GM18505 (cell line): ENCODE data around the gene BAX.

Experiments
- ATAC-seq: cut with Tn5 transposase; IDR thresholded peaks from one replicate; pipeline ENCODE4 v1.9.1; 2021; ENCODE audit not compliant: unreplicated experiment
- POLR2A ChIP-seq: IDR thresholded peaks from 4 replicates; pipeline ENCODE4 v1.6.1; 2011; ENCODE audit warnings: borderline replicate concordance; ENCODE audit not compliant: insufficient read depth, insufficient read length; ENCODE audit errors: extremely low read depth

The BAX gene

DNA sequence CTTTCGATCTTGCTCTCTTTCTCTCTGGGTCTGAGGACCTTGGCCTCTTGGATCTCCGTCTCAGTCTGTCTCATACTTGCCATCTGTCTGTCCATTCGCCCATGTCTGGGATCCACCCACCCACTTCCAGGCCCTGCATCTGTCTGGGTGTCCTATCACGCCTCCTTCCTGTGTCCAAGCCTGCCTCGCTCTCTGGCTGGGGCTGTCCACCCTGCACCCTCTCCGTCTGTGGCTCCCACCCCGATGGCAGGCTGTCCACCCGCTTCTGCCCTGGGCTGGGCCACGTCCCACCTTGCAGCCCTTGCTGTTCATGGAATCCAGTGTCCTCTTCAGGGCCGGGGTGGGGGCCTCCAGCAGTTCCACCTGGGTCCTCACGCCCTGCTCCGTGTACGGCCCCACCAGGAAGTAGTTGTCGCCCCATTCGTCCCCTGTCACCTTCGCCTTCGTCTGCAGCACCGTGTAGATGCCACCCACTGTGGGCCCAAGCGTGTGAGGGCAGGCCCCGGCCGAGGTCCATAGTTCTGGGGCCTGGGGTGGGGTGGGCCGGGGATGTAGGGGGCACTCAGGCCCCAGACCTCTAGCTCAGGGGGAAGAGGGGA lies 36.4 kb downstream of the BAX start:
- no peak for TF ChIP-seq POLR2A
- no peak for ATAC-seq

DNA sequence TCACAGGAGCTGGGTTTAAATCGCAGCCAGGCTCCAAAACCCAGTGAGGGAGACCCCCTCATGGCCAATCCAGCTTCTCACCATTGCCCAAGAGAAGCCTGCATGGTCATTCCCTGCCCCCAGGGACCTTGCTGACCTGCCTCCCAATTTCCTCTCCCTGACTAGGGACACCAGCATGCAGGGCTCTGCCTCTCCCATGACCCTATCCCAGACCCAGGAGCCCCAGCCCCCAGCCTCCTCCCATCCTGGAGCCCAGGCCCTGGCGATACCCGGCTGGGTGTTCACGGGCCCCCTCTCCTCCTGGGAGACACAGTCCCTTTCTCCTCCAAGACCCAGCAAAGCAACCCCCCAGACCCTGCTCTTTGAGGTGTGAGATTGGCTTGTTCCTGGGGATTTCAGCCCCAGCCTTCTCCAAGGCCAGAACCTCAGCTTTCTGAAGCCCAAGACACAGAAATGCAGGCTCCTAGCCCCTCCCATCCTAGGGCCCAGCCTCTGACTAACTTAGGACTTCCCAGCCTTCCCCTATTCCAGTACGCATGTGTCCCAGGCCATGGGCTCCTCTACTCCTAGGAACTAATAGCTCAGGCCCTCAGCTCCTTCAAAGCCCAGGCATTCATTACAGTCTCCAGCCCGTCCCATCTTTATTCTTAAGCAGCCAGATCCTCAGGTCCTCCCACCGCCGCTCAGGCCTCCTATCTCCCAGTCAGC lies 37.4 kb downstream of the BAX start:
- TF ChIP-seq POLR2A, result no peak
- no peak for ATAC-seq

DNA sequence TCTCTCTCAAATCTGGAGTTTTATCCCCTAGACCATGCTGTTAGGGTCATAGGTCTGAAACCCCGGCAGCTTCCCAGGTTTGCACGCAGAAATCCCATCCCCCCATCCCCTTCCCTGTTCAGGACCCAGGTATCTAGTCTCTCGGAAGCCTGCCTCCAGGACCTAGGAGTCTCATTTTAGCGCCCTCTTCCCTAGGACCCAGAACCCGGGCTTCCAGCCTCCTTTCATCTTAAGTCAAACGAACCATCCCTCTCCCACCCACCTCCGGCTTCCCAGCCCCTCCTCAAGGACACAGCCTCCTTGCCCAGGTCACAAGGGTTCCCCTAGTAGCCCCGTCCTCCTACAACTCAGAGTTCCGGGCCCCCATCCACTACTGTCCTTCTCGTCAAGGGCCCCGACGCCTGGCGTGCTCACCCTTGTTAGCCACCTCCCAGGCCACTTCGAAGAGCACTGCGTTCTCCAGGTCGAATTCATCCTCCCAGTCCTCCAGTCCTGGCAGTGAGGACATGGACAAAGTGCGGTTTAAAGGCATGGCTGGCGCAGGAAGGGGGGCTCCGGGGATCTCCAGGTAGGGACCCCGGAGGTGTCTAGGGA lies 38.0 kb downstream of the BAX start:
- TF ChIP-seq POLR2A, result no peak
- peak; percentile 2 for ATAC-seq

DNA sequence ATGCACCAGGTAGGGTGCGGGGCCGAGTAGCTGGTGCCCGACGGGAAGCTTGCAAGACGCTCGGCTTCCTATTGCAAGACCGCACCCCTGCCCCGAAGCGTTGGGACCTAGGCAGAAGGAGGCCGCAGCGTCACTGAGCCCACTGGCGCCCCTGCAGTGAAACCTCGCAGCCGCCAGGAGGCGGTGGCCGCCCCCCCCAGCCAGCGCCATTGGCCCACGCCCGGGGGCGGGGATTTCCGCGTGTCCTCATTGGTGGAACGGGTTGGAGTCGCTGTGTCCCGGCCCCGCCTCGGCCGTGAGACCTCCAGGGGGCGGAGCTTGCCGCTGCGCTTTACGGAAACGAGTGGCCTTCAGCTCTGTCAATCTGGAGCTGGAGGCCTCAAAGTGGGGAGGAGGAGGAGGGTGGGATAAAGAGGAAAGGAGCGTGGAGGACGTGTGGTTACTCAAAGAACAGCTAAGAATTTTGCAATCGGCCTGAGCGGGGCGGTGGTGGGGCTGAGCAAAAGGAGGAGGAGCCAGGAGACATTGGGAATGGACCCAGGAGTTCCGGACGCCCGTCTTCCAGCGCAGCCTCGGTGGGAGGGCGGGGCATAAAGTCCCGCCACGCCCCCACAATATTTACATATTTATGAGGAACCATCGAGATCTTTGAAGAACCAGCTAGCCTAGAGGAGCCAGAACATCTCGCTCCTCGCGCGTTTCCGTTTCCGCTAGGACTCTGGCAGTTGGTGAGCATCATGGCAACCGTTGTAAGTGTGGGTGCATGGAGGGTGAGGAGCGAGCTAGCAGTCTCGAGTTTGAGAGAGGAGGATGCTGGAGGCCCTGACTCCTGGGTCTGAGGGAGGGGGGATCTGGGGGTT lies 38.7 kb downstream of the BAX start, which contains the start of the genes GYS1 and RUVBL2:
Gene GYS1, minus strand, starts transcription at position 135 of the 860 bp plus-strand sequence. CDS start 197 bp downstream, outside the sequence.
Gene RUVBL2, plus strand, starts transcription at position 713 of the 860 bp plus-strand sequence. Its CDS starts 25 bp downstream, at position 738.
- ATAC-seq, result peak; percentile 82
- peak; percentile 88 for TF ChIP-seq POLR2A

DNA sequence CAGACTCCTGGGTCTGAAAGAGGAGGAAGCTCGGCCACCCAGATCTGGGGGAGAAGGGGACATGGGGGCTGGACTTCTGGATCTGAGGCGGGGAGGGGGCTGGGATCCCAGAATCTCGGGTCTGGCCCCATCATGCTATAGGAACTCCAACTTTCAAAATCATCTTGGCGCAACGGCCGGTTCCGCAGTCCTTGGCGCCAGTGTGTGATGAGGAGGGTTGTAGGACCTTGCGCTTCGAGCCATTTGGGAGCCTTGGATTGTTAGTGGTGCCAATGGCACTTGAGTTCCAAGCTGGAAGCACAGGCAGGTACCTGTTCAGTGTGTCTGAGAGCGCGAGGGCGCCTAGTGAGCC lies 39.3 kb downstream of the BAX start:
- TF ChIP-seq POLR2A, result no peak
- no peak for ATAC-seq

DNA sequence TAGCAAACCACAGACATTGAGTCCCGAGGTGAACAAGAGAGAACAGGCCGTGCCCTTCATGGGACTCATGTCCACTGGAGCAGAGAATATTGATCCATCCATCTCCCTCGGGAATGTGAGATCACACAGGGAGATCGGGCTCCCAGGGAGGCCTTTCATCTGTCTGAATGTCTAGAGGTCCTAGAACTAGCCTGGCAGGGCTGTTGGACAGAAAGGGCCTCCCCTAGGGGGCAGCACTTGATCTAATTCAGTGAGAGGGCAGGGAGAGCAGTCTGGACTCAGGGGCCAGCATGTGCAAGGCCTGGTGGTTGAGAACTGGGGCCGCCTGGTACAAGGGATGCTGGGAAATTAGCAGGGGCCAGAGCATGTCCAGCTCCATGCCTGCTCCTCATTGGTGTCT lies 43.3 kb downstream of the BAX start:
- ATAC-seq, result no peak

DNA sequence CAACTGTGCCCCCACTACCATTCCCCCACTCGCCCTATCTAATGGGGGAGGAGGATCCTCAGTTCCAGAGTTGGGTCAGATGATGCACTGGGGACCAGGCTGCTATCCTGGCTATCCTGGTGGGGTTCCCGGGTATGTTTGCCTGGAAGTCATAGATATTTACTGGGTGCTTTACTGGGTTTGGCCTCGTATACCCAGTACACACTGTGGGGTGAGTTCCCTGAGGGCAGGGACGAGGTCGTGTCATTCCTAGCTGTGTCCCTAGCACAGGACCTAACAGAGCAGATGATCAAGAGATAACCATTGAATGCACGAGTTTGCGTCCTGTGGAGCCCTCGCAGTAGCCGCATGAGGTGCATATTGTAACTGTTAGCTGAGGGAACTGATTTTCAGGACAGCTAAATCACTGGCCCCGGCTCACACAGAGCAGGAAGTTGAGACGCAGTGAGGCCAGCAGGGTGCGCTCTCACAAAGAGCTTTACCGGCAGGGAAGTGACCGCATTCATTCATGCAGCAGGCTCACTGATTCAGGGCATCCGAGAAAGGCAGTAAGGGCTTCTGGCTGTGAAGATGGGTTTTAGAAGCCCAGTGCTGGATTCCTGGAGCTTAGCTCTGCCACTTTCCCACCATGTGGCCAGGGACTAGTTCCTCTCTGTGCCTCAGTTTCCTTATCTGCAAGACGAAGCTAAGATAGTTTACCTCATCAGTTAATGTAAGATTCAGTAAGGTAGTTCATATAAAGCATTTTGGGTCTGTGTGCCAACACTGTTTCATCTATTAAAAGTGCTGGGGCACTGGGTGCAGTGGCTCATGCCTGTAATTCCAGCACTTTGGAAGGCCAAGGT lies 45.0 kb downstream of the BAX start:
- TF ChIP-seq POLR2A, result no peak
- no peak for ATAC-seq

More for the DNA sequence above, 43.3 kb downstream of the BAX start:
- TF ChIP-seq POLR2A, result no peak

DNA sequence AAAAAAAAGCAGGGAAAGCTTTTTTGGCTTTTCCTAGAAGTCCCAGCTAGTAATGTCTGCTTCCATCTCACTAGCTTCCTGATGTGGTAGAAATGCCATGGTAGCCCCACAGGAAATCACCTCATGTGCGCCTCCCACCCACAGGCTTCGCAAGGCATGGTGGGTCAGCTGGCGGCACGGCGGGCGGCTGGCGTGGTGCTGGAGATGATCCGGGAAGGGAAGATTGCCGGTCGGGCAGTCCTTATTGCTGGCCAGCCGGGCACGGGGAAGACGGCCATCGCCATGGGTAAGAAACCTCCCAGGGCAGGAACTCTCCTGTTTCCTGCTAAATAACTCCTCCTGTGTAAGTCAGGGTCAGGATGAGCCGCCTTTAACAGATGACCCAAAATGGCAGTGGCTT lies 49.5 kb downstream of the BAX start:
- ATAC-seq, result no peak

DNA sequence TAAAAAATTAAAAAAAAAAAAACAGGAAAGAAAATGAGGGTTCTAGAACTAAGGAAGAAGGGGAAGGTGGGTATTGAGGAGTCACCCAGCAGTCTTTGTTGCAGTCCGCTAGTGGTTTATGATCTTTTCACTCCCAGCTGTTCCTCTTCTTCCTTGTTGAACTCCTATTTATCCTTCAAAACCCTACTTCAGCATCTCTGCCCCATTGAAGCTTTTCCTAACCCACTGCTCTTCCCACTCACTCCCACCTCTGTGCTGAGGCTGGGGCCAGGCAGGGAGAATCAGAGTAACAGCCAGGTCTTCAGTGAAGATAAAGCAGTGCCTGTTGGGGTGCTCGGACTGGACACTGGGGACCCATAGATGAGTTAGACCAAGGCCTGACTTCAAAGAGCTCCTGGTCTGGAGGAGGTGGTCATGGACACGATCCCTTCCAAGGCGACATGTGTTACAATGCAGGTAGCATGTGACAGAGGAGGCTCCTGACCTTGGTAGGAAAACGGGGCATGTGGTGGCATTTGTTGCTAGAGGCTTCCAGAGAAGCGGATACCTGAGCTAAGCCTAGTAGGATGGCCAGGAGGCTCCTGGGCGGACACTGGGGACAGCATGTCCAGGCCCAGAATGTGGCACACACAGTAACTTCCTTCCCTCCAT lies 50.4 kb downstream of the BAX start:
- ATAC-seq, result no peak
- TF ChIP-seq POLR2A, result no peak

More for the DNA sequence above, 49.5 kb downstream of the BAX start:
- TF ChIP-seq POLR2A, result no peak

DNA sequence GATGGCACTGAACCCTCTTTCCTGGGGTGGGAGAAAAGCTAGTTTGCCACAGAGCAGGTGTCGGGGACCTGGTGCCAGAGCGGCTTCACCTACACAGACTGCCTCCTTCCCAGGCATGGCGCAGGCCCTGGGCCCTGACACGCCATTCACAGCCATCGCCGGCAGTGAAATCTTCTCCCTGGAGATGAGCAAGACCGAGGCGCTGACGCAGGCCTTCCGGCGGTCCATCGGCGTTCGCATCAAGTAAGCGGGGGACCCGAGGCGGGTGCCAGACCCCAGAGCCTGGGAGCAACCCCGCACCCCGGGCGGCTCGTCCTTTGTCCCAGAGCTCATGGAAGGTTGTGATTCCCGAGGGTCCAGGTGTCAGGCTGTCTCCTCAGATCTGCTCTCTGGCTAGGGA lies 52.2 kb downstream of the BAX start:
- no peak for TF ChIP-seq POLR2A
- ATAC-seq, result no peak

DNA sequence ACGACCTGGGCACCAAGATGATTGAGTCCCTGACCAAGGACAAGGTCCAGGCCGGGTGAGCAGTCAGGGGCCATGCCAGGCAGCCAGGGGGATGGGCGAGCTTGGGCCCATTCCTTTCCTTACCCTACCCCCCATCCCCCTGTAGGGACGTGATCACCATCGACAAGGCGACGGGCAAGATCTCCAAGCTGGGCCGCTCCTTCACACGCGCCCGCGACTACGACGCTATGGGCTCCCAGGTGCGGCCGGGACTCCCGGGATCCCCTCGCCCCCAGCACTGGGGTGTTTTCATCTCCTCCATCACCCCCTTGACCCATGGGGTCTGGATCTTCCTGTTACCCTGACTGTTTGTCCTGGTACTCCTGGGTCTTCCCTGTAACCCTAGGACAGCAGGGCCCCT lies 55.2 kb downstream of the BAX start:
- ATAC-seq, result no peak
- no peak for TF ChIP-seq POLR2A

DNA sequence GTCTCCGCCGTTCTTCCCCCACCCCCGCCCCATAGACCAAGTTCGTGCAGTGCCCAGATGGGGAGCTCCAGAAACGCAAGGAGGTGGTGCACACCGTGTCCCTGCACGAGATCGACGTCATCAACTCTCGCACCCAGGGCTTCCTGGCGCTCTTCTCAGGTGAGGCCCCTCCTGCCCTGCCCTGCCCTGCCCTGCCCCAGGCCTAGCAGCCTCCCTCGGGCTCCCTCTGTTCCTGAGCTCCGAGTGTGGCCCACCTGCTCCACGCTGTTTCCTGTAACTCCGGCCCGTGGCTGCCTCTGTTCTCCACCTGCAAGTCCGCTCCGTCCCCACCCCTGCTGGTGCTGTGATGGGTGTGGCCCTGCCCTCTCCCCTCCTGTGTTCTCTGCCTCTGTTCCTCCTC lies 55.8 kb downstream of the BAX start:
- TF ChIP-seq POLR2A, result no peak
- ATAC-seq, result no peak
